Measurements from ENCODE around the gene SP6.

Gene SP6

DNA sequence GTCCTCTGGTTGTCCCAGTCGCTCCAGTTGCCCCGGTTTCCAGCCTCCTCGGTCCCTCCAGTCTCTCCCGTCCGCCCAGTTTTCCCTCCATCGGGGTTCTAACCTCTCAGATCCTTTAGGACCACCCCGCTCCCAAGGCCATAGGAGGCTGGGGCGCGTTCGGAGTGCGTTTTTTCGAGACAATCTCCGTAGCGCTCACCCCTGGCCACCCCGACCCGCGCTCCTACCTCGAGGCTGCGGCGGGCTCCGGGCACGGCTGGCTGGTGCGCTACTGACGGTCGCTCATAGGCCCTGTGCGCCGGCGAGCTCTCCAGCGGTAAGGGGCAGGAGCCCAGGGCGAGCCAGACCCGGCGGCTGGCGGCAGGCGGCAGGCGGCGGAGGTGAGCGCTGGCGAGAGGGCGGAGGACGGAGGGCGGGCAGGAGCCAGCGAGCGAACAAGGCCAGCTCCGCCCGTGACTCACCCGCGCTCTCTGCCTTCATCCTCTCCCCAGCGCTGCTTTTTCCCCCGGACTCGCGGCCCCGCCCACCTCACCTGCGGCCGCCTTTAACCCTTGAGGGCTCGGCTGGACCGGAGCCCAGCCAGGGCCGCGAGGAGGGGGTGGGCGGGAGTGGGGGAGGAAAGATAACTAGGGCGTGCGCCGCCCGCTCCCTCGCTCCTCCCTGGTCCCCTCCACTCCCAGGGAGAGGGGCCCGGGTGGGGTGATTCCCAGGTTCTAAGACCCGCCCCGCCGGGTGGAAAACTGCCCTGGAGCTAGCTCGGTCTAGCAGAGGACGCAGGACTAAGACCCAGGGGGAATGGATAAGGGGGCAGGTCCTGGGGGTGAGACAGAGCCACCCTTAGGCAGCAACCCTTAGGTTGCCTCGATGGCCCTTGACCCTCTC is at the start of gene SP6:
Gene SP6, minus strand, starts transcription at position 472 of the 882 bp plus-strand sequence. CDS start 2,734 bp downstream, outside the sequence.
- Histone ChIP-seq H4K20me1 (ENCODE audit: insufficient read depth, low read length) (no peaks in the 10 kb centered on the region), H2AFZ (ENCODE audit: low read depth, low read length) (no peak within 1 kb of the TSS), H3K27ac (ENCODE audit: low read length) (no peak within 1 kb of the TSS), H3K79me2 (ENCODE audit: insufficient read depth, low read length) (no peaks in the 10 kb centered on the region), H3K9me3 (ENCODE audit: insufficient read depth, low read length, severe bottlenecking) (no peaks in the 10 kb centered on the region), H3K36me3 (ENCODE audit: insufficient read depth, low read length) (no peaks in the 10 kb centered on the region), H3K9ac (ENCODE audit: low read depth, low read length) (no peak within 1 kb of the TSS), H3K4me1 (ENCODE audit: insufficient read depth, low read length) (no peaks in the 10 kb centered on the region), H3K4me3 (ENCODE audit: low read depth in 1 of 2, low read length in 2 of 2) (no peak within 1 kb of the TSS), H3K4me2 (ENCODE audit: insufficient read depth, low read length) (no peak within 1 kb of the TSS), H3K27me3 (ENCODE audit: insufficient read depth, low read length, poor library complexity) (peaks cover 57% of the 10 kb centered on the region)
- DNase-seq (no peak), ATAC-seq (ENCODE audit: insufficient read depth, low read depth) (no peak)
- peak; percentile 19 for TF ChIP-seq EZH2 (IDR thresholded peaks at IDR 0.05; ENCODE audit: borderline replicate concordance, low read depth, low read length, severe bottlenecking)
- TF ChIP-seq, protein P1, sequence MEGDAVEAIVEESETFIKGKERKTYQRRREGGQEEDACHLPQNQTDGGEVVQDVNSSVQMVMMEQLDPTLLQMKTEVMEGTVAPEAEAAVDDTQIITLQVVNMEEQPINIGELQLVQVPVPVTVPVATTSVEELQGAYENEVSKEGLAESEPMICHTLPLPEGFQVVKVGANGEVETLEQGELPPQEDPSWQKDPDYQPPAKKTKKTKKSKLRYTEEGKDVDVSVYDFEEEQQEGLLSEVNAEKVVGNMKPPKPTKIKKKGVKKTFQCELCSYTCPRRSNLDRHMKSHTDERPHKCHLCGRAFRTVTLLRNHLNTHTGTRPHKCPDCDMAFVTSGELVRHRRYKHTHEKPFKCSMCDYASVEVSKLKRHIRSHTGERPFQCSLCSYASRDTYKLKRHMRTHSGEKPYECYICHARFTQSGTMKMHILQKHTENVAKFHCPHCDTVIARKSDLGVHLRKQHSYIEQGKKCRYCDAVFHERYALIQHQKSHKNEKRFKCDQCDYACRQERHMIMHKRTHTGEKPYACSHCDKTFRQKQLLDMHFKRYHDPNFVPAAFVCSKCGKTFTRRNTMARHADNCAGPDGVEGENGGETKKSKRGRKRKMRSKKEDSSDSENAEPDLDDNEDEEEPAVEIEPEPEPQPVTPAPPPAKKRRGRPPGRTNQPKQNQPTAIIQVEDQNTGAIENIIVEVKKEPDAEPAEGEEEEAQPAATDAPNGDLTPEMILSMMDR (IDR thresholded peaks at IDR 0.05; ENCODE audit: borderline replicate concordance, extremely low read depth, low read length, poor library complexity, severe bottlenecking), result no peak

DNA sequence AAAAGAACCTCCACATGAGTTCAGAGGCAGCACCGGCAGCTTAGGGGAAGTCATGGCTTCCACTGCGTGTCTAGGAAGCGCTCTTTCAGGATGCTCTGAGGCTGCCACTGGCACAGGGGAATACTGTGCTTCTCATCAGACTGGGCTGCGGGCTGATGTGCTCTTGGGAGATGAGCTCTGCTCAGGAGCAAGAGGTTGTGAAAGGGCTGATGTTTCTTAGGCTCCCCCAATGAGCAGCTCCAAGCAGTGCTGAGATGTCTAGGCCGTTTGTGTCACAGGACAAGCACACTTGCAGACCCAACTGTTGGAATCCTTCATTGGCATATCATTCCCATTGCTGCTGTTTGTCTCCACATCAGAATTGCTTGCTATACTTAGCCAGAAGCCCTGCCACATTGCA is 48.7 kb upstream of the SP6 start:
- H3K4me2 ChIP-seq (ENCODE audit: insufficient read depth, low read length), result no peak overlapping the region

DNA sequence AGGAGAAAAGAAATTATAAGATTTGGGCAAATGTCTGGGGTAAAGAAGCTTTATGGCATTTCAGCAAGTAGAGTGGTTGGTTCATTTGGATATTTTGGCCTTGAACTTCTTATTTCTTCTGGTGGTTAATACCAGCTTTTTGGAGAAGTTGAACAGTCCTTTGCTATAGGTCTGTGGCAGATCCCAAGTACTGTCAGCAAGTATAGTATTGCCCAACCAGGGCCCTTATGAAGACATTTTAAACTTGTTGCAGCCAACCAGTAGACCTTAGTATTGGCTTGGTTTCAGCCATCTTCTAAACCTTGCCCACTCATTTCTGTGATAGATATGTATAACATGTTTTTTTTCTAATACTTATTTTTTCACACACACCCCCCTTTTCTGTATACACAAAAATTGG is 47.3 kb upstream of the SP6 start:
- H3K79me2 ChIP-seq (ENCODE audit: insufficient read depth, low read length), result peaks cover 62% of the 10 kb centered on the region

More for the DNA sequence above, 48.7 kb upstream of the SP6 start:
- peaks cover 57% of the 10 kb centered on the region for H3K79me2 ChIP-seq (ENCODE audit: insufficient read depth, low read length)
- H3K4me1 ChIP-seq (ENCODE audit: insufficient read depth, low read length), result peaks cover 17% of the 10 kb centered on the region
- peaks cover 16% of the 10 kb centered on the region; the same call in 1 of the 2 replicates for H3K36me3 ChIP-seq (ENCODE audit: insufficient read depth, low read length)
- H4K20me1 ChIP-seq (ENCODE audit: insufficient read depth, low read length), result no peaks in the 10 kb centered on the region; the same call in 1 of the 2 replicates
- no peak overlapping the region for H3K4me3 ChIP-seq (ENCODE audit: low read depth in 1 of 2, low read length in 2 of 2)
- H3K27me3 ChIP-seq (ENCODE audit: insufficient read depth, low read length, poor library complexity), result no peaks in the 10 kb centered on the region
- H2AFZ ChIP-seq (ENCODE audit: low read depth, low read length), result no peak overlapping the region
- H3K9me3 ChIP-seq (ENCODE audit: insufficient read depth, low read length, severe bottlenecking), result no peaks in the 10 kb centered on the region
- H3K27ac ChIP-seq (ENCODE audit: low read length), result no peak overlapping the region
- no peak overlapping the region for H3K9ac ChIP-seq (ENCODE audit: low read depth, low read length)
- DNase-seq (no peak), ATAC-seq (ENCODE audit: insufficient read depth, low read depth) (no peak)
- TF ChIP-seq, protein P1 (IDR thresholded peaks at IDR 0.05; ENCODE audit: borderline replicate concordance, extremely low read depth, low read length, poor library complexity, severe bottlenecking), result no peak
- TF ChIP-seq EZH2 (IDR thresholded peaks at IDR 0.05; ENCODE audit: borderline replicate concordance, low read depth, low read length, severe bottlenecking), result no peak

More for the DNA sequence above, 47.3 kb upstream of the SP6 start:
- TF ChIP-seq EZH2 (IDR thresholded peaks at IDR 0.05; ENCODE audit: borderline replicate concordance, low read depth, low read length, severe bottlenecking), result no peak
- TF ChIP-seq, protein P1 (IDR thresholded peaks at IDR 0.05; ENCODE audit: borderline replicate concordance, extremely low read depth, low read length, poor library complexity, severe bottlenecking), result no peak
- Histone ChIP-seq H3K4me3 (ENCODE audit: low read depth in 1 of 2, low read length in 2 of 2) (no peak overlapping the region), H2AFZ (ENCODE audit: low read depth, low read length) (no peak overlapping the region), H3K36me3 (ENCODE audit: insufficient read depth, low read length) (peaks cover 16% of the 10 kb centered on the region; the same call in 1 of the 2 replicates), H4K20me1 (ENCODE audit: insufficient read depth, low read length) (no peaks in the 10 kb centered on the region; the same call in 1 of the 2 replicates), H3K4me1 (ENCODE audit: insufficient read depth, low read length) (peaks cover 25% of the 10 kb centered on the region), H3K27ac (ENCODE audit: low read length) (no peak overlapping the region), H3K9me3 (ENCODE audit: insufficient read depth, low read length, severe bottlenecking) (no peaks in the 10 kb centered on the region), H3K4me2 (ENCODE audit: insufficient read depth, low read length) (peak overlapping the region; percentile 84), H3K9ac (ENCODE audit: low read depth, low read length) (no peak overlapping the region), H3K27me3 (ENCODE audit: insufficient read depth, low read length, poor library complexity) (no peaks in the 10 kb centered on the region)
- no peak for ATAC-seq (ENCODE audit: insufficient read depth, low read depth)
- no peak for DNase-seq
